Esophagus (tissue), 2 donors: ENCODE data around the gene MTOR. TPM values are rescaled to one million over a fixed set of nuclear protein-coding genes. Genes with fewer than 3 reads are reported as not detected.
"Not testable (repeated sequence)": the region's sequence is repeated elsewhere in the genome, so short reads cannot be mapped to it uniquely, and the experiment has no call there.

Experiments
- H3K27ac ChIP-seq, 2 donors: one replicate each; pipeline ENCODE4 v1.5.1; 2013; ENCODE audit warnings: low read depth in 2 of 2, mild to moderate bottlenecking in 2 of 2, inconsistent platforms in 1 of 2, low read length in 1 of 2, moderate library complexity in 1 of 2
- H3K27me3 ChIP-seq, 2 donors: one replicate each; pipeline ENCODE4 v1.6.1; 2013; ENCODE audit warnings: low read length in 2 of 2, control low read depth in 1 of 2, mild to moderate bottlenecking in 1 of 2; ENCODE audit not compliant: insufficient read depth in 2 of 2, control insufficient read depth in 1 of 2
- H3K36me3 ChIP-seq, 2 donors: one replicate each; pipeline ENCODE4 v1.6.1; 2013; ENCODE audit warnings: low read length in 1 of 2; ENCODE audit not compliant: control insufficient read depth in 2 of 2, insufficient read depth in 2 of 2
- H3K4me1 ChIP-seq, 2 donors: one replicate each; pipeline ENCODE4 v1.6.1; 2013; ENCODE audit warnings: low read length in 1 of 2; ENCODE audit not compliant: control insufficient read depth in 2 of 2, insufficient read depth in 2 of 2
- H3K4me3 ChIP-seq, 2 donors: one replicate each; pipeline ENCODE4 v1.5.1; 2013; ENCODE audit warnings: low read length in 2 of 2, mild to moderate bottlenecking in 2 of 2, low read depth in 1 of 2, moderate library complexity in 1 of 2
- H3K9me3 ChIP-seq, 2 donors: one replicate each; pipeline ENCODE4 v1.6.1; 2013; ENCODE audit warnings: mild to moderate bottlenecking in 2 of 2, low read depth in 1 of 2, low read length in 1 of 2, moderate library complexity in 1 of 2; ENCODE audit not compliant: control insufficient read depth in 2 of 2, insufficient read depth in 1 of 2
- WGBS, 2 donors: extraction: QIAGEN DNeasy Blood & Tissue Kit; methylation state at CpG; one replicate each; pipeline ENCODE4 v1.1.7; 2013; 5-methylcytosine and 5-hydroxymethylcytosine counted together
- polyA plus RNA-seq, 2 donors: library from polyadenylated mRNA; stranded (reverse); fragments of 200-250 nt; gene quantifications; one replicate each; pipeline ENCODE4 v1.2.3, GENCODE V29; 2013
- donor health status: healthy with polysubstance abuse.
- donor health status: Bipolar disorder and iron deficiency.

MTOR gene
- polyA plus RNA-seq, 2 donors: 16.0 to 17.7 TPM

- not testable (repeated sequence) for H3K27ac ChIP-seq, H3K27me3 ChIP-seq, H3K4me3 ChIP-seq, H3K9me3 ChIP-seq, H3K36me3 ChIP-seq, H3K4me1 ChIP-seq
- 81 to 83% methylated on average over 19 of the region's 19 CpGs for WGBS, 2 donors
Measured at GRCh38 chr1:11267350-11268337, 5.3 kb upstream of the MTOR start.

- 80 to 84% methylated on average over 12 of the region's 12 CpGs for WGBS, 2 donors
- Histone ChIP-seq H3K4me1 (no peaks in the 10 kb centered on the region), H3K36me3 (no peaks in the 10 kb centered on the region), H3K4me3 (no peak overlapping the region), H3K9me3 (no peaks in the 10 kb centered on the region), H3K27ac (no peak overlapping the region), H3K27me3 (no peaks in the 10 kb centered on the region)
Measured at GRCh38 chr1:11266268-11267074, 4.1 kb upstream of the MTOR start.

- H3K27ac ChIP-seq: no peak overlapping the region
- no peaks in the 10 kb centered on the region for H3K9me3 ChIP-seq
- no peaks in the 10 kb centered on the region for H3K27me3 ChIP-seq
- no peaks in the 10 kb centered on the region for H3K4me1 ChIP-seq
- H3K36me3 ChIP-seq: peaks cover 28 to 37% of the 10 kb centered on the region in 2 donors
- 88 to 100% methylated on average over 1 of the region's 1 CpG for WGBS, 2 donors
- H3K4me3 ChIP-seq: no peak overlapping the region
Measured at GRCh38 chr1:11256299-11256698, 6.1 kb downstream of the MTOR start.

- Histone ChIP-seq H3K27me3 (no peaks in the 10 kb centered on the region), H3K27ac (no peak overlapping the region), H3K4me3 (no peak overlapping the region), H3K4me1 (no peaks in the 10 kb centered on the region), H3K9me3 (no peaks in the 10 kb centered on the region), H3K36me3 (peaks cover 33 to 40% of the 10 kb centered on the region in 2 donors)
- WGBS, 2 donors: 78 to 79% methylated on average over 8 of the region's 8 CpGs
Measured at GRCh38 chr1:11253226-11253625, 9.1 kb downstream of the MTOR start.

- no peaks in the 10 kb centered on the region for H3K9me3 ChIP-seq
- H3K4me3 ChIP-seq: no peak overlapping the region
- no peak overlapping the region for H3K27ac ChIP-seq
- peaks cover 35 to 40% of the 10 kb centered on the region in 2 donors for H3K36me3 ChIP-seq
- no peaks in the 10 kb centered on the region for H3K4me1 ChIP-seq
- 93 to 94% methylated on average over 8 of the region's 8 CpGs for WGBS, 2 donors
- H3K27me3 ChIP-seq: no peaks in the 10 kb centered on the region
Measured at GRCh38 chr1:11252538-11252937, 9.8 kb downstream of the MTOR start.

- no peaks in the 10 kb centered on the region for H3K4me1 ChIP-seq
- peaks cover 28 to 29% of the 10 kb centered on the region in 2 donors for H3K36me3 ChIP-seq
- no peak overlapping the region for H3K4me3 ChIP-seq
- WGBS, 2 donors: 96 to 98% methylated on average over 4 of the region's 4 CpGs
- H3K9me3 ChIP-seq: no peaks in the 10 kb centered on the region
- H3K27me3 ChIP-seq: no peaks in the 10 kb centered on the region
- no peak overlapping the region for H3K27ac ChIP-seq
Measured at GRCh38 chr1:11248169-11248568, 14.2 kb downstream of the MTOR start.

GRCh38 chr1:11245904-11246719 lies 16.2 kb downstream of the MTOR start:
- H3K9me3 ChIP-seq: no peaks in the 10 kb centered on the region
- peaks cover 19 to 29% of the 10 kb centered on the region in 2 donors for H3K36me3 ChIP-seq
- peak overlapping the region in 1 of 2 donors; percentile 18 for H3K27ac ChIP-seq
- WGBS, 2 donors: 76 to 78% methylated on average over 7 of the region's 7 CpGs
- no peak overlapping the region for H3K4me3 ChIP-seq
- no peaks in the 10 kb centered on the region for H3K4me1 ChIP-seq
- no peaks in the 10 kb centered on the region for H3K27me3 ChIP-seq

- no peaks in the 10 kb centered on the region for H3K4me1 ChIP-seq
- no peak overlapping the region for H3K4me3 ChIP-seq
- 87 to 90% methylated on average over 3 of the region's 3 CpGs for WGBS, 2 donors
- H3K27ac ChIP-seq: no peak overlapping the region
- H3K9me3 ChIP-seq: no peaks in the 10 kb centered on the region
- no peaks in the 10 kb centered on the region for H3K27me3 ChIP-seq
- H3K36me3 ChIP-seq: peaks cover 16 to 24% of the 10 kb centered on the region in 2 donors
Measured at GRCh38 chr1:11245248-11245647, 17.1 kb downstream of the MTOR start.

- Histone ChIP-seq H3K9me3 (no peaks in the 10 kb centered on the region), H3K4me3 (no peak overlapping the region), H3K36me3 (peaks cover 12 to 31% of the 10 kb centered on the region in 2 donors), H3K27ac (no peak overlapping the region), H3K27me3 (no peaks in the 10 kb centered on the region), H3K4me1 (no peaks in the 10 kb centered on the region)
- 95% methylated on average over 7 of the region's 7 CpGs for WGBS, 2 donors
Measured at GRCh38 chr1:11238311-11238710, 24.0 kb downstream of the MTOR start.
